Neutrophil (primary cell): Measurements from ENCODE around the gene EIF4A3.

ENCODE experiments used
- H3K27ac ChIP-seq: fragments of 200-600 bp; sonication (generic); 2 replicates; pipeline ENCODE4 v1.5.1; 2016; ENCODE audit warnings: mild to moderate bottlenecking, moderate library complexity
- H3K27me3 ChIP-seq: fragments of 200-600 bp; sonication (generic); 2 replicates; pipeline ENCODE4 v1.6.0; 2016; ENCODE audit warnings: mild to moderate bottlenecking
- H3K36me3 ChIP-seq: fragments of 200-600 bp; sonication (generic); 2 replicates; pipeline ENCODE4 v1.5.1; 2017
- H3K4me1 ChIP-seq, 2 experiments: fragments of 200-600 bp in 1 of 2; sonication (generic) in 1 of 2; 1 replicate in 1 of 2; 2 replicates in 1 of 2; pipeline versions ENCODE4 v1.5.1 to v1.6.1; 2013 to 2016; ENCODE audit warnings: low read depth in 1 of 2, low read length in 1 of 2, mild to moderate bottlenecking in 1 of 2, moderate library complexity in 1 of 2; ENCODE audit not compliant: control insufficient read depth in 1 of 2, insufficient read depth in 1 of 2
- H3K4me3 ChIP-seq, 2 experiments: fragments of 200-600 bp in 1 of 2; sonication (generic) in 1 of 2; 1 replicate in 1 of 2; 2 replicates in 1 of 2; pipeline ENCODE4 v1.5.1; 2013 to 2016; ENCODE audit warnings: low read depth in 1 of 2, low read length in 1 of 2, mild to moderate bottlenecking in 1 of 2, moderate library complexity in 1 of 2
- H3K9me3 ChIP-seq: fragments of 200-600 bp; sonication (generic); 2 replicates; pipeline ENCODE4 v1.5.1; 2016
- CTCF ChIP-seq: fragments of 200-600 bp; sonication (generic); IDR thresholded peaks from 2 replicates; pipeline ENCODE4 v1.5.1; 2016; ENCODE audit warnings: antibody characterized with exemption

EIF4A3 gene

GRCh38 chr17:80184423-80184714 lies 37.4 kb upstream of the EIF4A3 start:
- Histone ChIP-seq H3K36me3 (no peaks in the 10 kb centered on the region), H3K4me3 (no peak overlapping the region), H3K4me1 (no peaks in the 10 kb centered on the region), H3K9me3 (no peaks in the 10 kb centered on the region), H3K27ac (no peak overlapping the region), H3K27me3 (peaks cover 7% of the 10 kb centered on the region)
- TF ChIP-seq CTCF: no peak

- H3K4me3 ChIP-seq: no peak overlapping the region
- peaks cover 12% of the 10 kb centered on the region for H3K27me3 ChIP-seq
- no peaks in the 10 kb centered on the region for H3K4me1 ChIP-seq
- H3K36me3 ChIP-seq: no peaks in the 10 kb centered on the region
- no peak for TF ChIP-seq CTCF
- H3K9me3 ChIP-seq: no peaks in the 10 kb centered on the region
- H3K27ac ChIP-seq: no peak overlapping the region
These were observed 36.9 kb upstream of the EIF4A3 start for GRCh38 chr17:80183581-80184422.

GRCh38 chr17:80182845-80183223 lies 35.9 kb upstream of the EIF4A3 start:
- no peaks in the 10 kb centered on the region for H3K4me1 ChIP-seq

GRCh38 chr17:80182118-80182844 lies 35.4 kb upstream of the EIF4A3 start:
- no peak for TF ChIP-seq CTCF

More at GRCh38 chr17:80182845-80183223, 35.9 kb upstream of the EIF4A3 start:
- H3K36me3 ChIP-seq: no peaks in the 10 kb centered on the region
- peaks cover 14% of the 10 kb centered on the region for H3K27me3 ChIP-seq
- H3K27ac ChIP-seq: no peak overlapping the region
- no peak for TF ChIP-seq CTCF
- no peak overlapping the region for H3K4me3 ChIP-seq
- no peaks in the 10 kb centered on the region for H3K9me3 ChIP-seq

GRCh38 chr17:80181431-80181830 lies 34.5 kb upstream of the EIF4A3 start:
- Histone ChIP-seq H3K27ac (no peak overlapping the region), H3K4me3 (no peak overlapping the region), H3K27me3 (peaks cover 18% of the 10 kb centered on the region), H3K36me3 (no peaks in the 10 kb centered on the region), H3K4me1 (no peaks in the 10 kb centered on the region), H3K9me3 (no peaks in the 10 kb centered on the region)
- TF ChIP-seq CTCF: no peak

More at GRCh38 chr17:80182118-80182844, 35.4 kb upstream of the EIF4A3 start:
- Histone ChIP-seq H3K9me3 (no peaks in the 10 kb centered on the region), H3K4me3 (no peak overlapping the region), H3K36me3 (no peaks in the 10 kb centered on the region), H3K4me1 (no peaks in the 10 kb centered on the region), H3K27ac (no peak overlapping the region), H3K27me3 (peaks cover 13% of the 10 kb centered on the region)
